Stimulated activated CD8-positive, alpha-beta memory T cell treated with anti-CD3 and anti-CD28 coated beads, Interleukin-2, amount 100 ng/mL, for 1 hour (primary cell): ENCODE data around the gene NAA11.

ENCODE experiments used
- DNase-seq, 2 donors: peaks; one replicate each; pipeline ENCODE4 v3.0.0-alpha.2; 2020; ENCODE audit warnings: low read depth in 2 of 2

NAA11 gene

GRCh38 chr4:79325864-79326328, at the start of gene NAA11:
TSS of gene NAA11 (minus strand) at chr4:79326061. CDS start at chr4:79325877, 184 bp downstream.
- no peak for DNase-seq

GRCh38 chr4:79370026-79370425, 44.2 kb upstream of the NAA11 start:
- no peak for DNase-seq

- DNase-seq: no peak
Observed at GRCh38 chr4:79367096-79367495, 41.2 kb upstream of the NAA11 start.

GRCh38 chr4:79366422-79366821, 40.6 kb upstream of the NAA11 start:
- no peak for DNase-seq

GRCh38 chr4:79364061-79364460, 38.2 kb upstream of the NAA11 start:
- DNase-seq: no peak

GRCh38 chr4:79362626-79363025, 36.8 kb upstream of the NAA11 start:
- no peak for DNase-seq

- no peak for DNase-seq
Observed at GRCh38 chr4:79360006-79360405, 34.1 kb upstream of the NAA11 start.

- no peak for DNase-seq
Observed at GRCh38 chr4:79358438-79358837, 32.6 kb upstream of the NAA11 start.

- no peak for DNase-seq
Observed at GRCh38 chr4:79357365-79357764, 31.5 kb upstream of the NAA11 start.

GRCh38 chr4:79353075-79353474, 27.2 kb upstream of the NAA11 start:
- DNase-seq: no peak

GRCh38 chr4:79348405-79348804, 22.5 kb upstream of the NAA11 start:
- DNase-seq: no peak

GRCh38 chr4:79341893-79342653, 16.2 kb upstream of the NAA11 start:
- no peak for DNase-seq

GRCh38 chr4:79340568-79340967, 14.7 kb upstream of the NAA11 start:
- no peak for DNase-seq

- no peak for DNase-seq
Observed at GRCh38 chr4:79338148-79338547, 12.3 kb upstream of the NAA11 start.

- DNase-seq: no peak
Observed at GRCh38 chr4:79334783-79335182, 8.9 kb upstream of the NAA11 start.

GRCh38 chr4:79334341-79334740, 8.5 kb upstream of the NAA11 start:
- no peak for DNase-seq

- no peak for DNase-seq
Observed at GRCh38 chr4:79331126-79331876, 5.4 kb upstream of the NAA11 start.

GRCh38 chr4:79330720-79331119, 4.9 kb upstream of the NAA11 start:
- no peak for DNase-seq

- DNase-seq: no peak
Observed at GRCh38 chr4:79325436-79325835, 425 bp downstream of the NAA11 start.

- no peak for DNase-seq
Observed at GRCh38 chr4:79319975-79320374, 5.9 kb downstream of the NAA11 start.

- DNase-seq: no peak
Observed at GRCh38 chr4:79317711-79318110, 8.2 kb downstream of the NAA11 start.

GRCh38 chr4:79315891-79316290, 10.0 kb downstream of the NAA11 start:
- no peak for DNase-seq

GRCh38 chr4:79311279-79311678, 14.6 kb downstream of the NAA11 start:
- DNase-seq: no peak
